ENCODE results near the gene ZFYVE1.

- TF ChIP-seq FOXP2 (optimal IDR thresholded peaks at IDR 0.05; ENCODE audit: control extremely low read depth, extremely low read length, insufficient read depth) (no peak), EZH2 (IDR thresholded peaks at IDR 0.05) (no peak), POLR2AphosphoS5 (IDR thresholded peaks at IDR 0.05; ENCODE audit: borderline replicate concordance, low read depth, low read length) (no peak)
These were observed 68.4 kb downstream of the ZFYVE1 start for GRCh38 chr14:72958548-72958947.
